HG02840 (cell line): ENCODE results near the gene CHDH.

Experiments used
- ATAC-seq: cut with Tn5 transposase; IDR thresholded peaks from one replicate; pipeline ENCODE4 v1.9.1; 2021; ENCODE audit warnings: mild to moderate bottlenecking, moderate library complexity, moderate number of reproducible peaks; ENCODE audit not compliant: unreplicated experiment, low FRiP score

The CHDH gene

GRCh38 chr3:53794597-53794996 is 51.6 kb downstream of the CHDH start:
- ATAC-seq: no peak

GRCh38 chr3:53792866-53793265 is 53.4 kb downstream of the CHDH start:
- ATAC-seq: no peak

- no peak for ATAC-seq
These were observed 54.9 kb downstream of the CHDH start for GRCh38 chr3:53791317-53791716.

GRCh38 chr3:53790470-53790869 is 55.7 kb downstream of the CHDH start:
- no peak for ATAC-seq

GRCh38 chr3:53789459-53789858 is 56.8 kb downstream of the CHDH start:
- ATAC-seq: no peak

- ATAC-seq: no peak
These were observed 58.2 kb downstream of the CHDH start for GRCh38 chr3:53788038-53788437.

- ATAC-seq: no peak
These were observed 59.2 kb downstream of the CHDH start for GRCh38 chr3:53787016-53787415.

GRCh38 chr3:53780806-53781205 is 65.4 kb downstream of the CHDH start:
- no peak for ATAC-seq

GRCh38 chr3:53780171-53780570 is 66.0 kb downstream of the CHDH start:
- ATAC-seq: no peak

- ATAC-seq: no peak
These were observed 68.1 kb downstream of the CHDH start for GRCh38 chr3:53778153-53778552.

GRCh38 chr3:53777468-53777867 is 68.8 kb downstream of the CHDH start:
- no peak for ATAC-seq

- no peak for ATAC-seq
These were observed 69.6 kb downstream of the CHDH start for GRCh38 chr3:53776494-53777101.

- ATAC-seq: no peak
These were observed 70.4 kb downstream of the CHDH start for GRCh38 chr3:53775834-53776251.

GRCh38 chr3:53775018-53775417 is 71.2 kb downstream of the CHDH start:
- no peak for ATAC-seq

- ATAC-seq: no peak
These were observed 71.8 kb downstream of the CHDH start for GRCh38 chr3:53774414-53774813.

GRCh38 chr3:53773611-53774368 is 72.4 kb downstream of the CHDH start:
- peak; percentile 80 for ATAC-seq

- no peak for ATAC-seq
These were observed 73.2 kb downstream of the CHDH start for GRCh38 chr3:53773021-53773436.

- ATAC-seq: no peak
These were observed 73.7 kb downstream of the CHDH start for GRCh38 chr3:53772562-53772961.

- no peak for ATAC-seq
These were observed 77.5 kb downstream of the CHDH start for GRCh38 chr3:53768478-53769459.

GRCh38 chr3:53766706-53767105 is 79.5 kb downstream of the CHDH start:
- ATAC-seq: no peak

- ATAC-seq: no peak
These were observed 80.5 kb downstream of the CHDH start for GRCh38 chr3:53765753-53766152.
